SK-N-SH treated with all-trans-retinoic acid at 6 μM for 48 hours (cell line): ENCODE data around the gene DCLK1.

Source experiments
- ATAC-seq: fragments of 200-7000 bp; cut with Tn5 transposase; 3 replicates; pipeline ENCODE4 v1.9.1; 2020; ENCODE audit warnings: mild to moderate bottlenecking, moderate library complexity
- ARNTL ChIP-seq: fragments of 450-650 bp; formaldehyde crosslinking; IDR thresholded peaks from 2 replicates; pipeline ENCODE4 v1.5.0; 2020; ENCODE audit warnings: low read depth, mild to moderate bottlenecking, moderate library complexity, borderline replicate concordance
- BACH2 ChIP-seq: fragments of 250-450 bp; sonication (Bioruptor Pico); IDR thresholded peaks from 2 replicates; pipeline ENCODE4 v1.9.0; 2021; ENCODE audit warnings: mild to moderate bottlenecking, borderline replicate concordance
- CREB5 ChIP-seq: fragments of 250-450 bp; sonication (Bioruptor Pico); IDR thresholded peaks from 2 replicates; pipeline ENCODE4 v1.5.1; 2020; ENCODE audit warnings: low read depth, mild to moderate bottlenecking, moderate library complexity
- CSDC2 ChIP-seq: fragments of 250-450 bp; sonication (Bioruptor Pico); IDR thresholded peaks from 2 replicates; pipeline ENCODE4 v1.5.0; 2020; ENCODE audit warnings: mild to moderate bottlenecking, moderate library complexity
- CSRNP3 ChIP-seq: fragments of 250-450 bp; sonication (Bioruptor Pico); IDR thresholded peaks from 2 replicates; pipeline ENCODE4 v1.5.1; 2021; ENCODE audit warnings: mild to moderate bottlenecking, moderate library complexity
- ESRRG ChIP-seq: fragments of 250-450 bp; sonication (Bioruptor Pico); IDR thresholded peaks from 2 replicates; pipeline ENCODE4 v1.6.1; 2021; ENCODE audit warnings: mild to moderate bottlenecking
- GLIS3 ChIP-seq: fragments of 250-450 bp; sonication (Bioruptor Pico); IDR thresholded peaks from 2 replicates; pipeline ENCODE4 v1.5.0; 2020; ENCODE audit warnings: mild to moderate bottlenecking, moderate library complexity
- ISL1 ChIP-seq: fragments of 250-450 bp; sonication (Bioruptor Pico); IDR thresholded peaks from 2 replicates; pipeline ENCODE4 v2.1.2; 2022; ENCODE audit warnings: mild to moderate bottlenecking, moderate library complexity
- OSR1 ChIP-seq: fragments of 250-450 bp; sonication (Bioruptor Pico); IDR thresholded peaks from 2 replicates; pipeline ENCODE4 v1.8.0; 2022; ENCODE audit warnings: moderate library complexity, mild to moderate bottlenecking, inconsistent platforms
- PATZ1 ChIP-seq: fragments of 250-450 bp; sonication (Bioruptor Pico); IDR thresholded peaks from 2 replicates; pipeline ENCODE4 v1.8.0; 2020; ENCODE audit warnings: mild to moderate bottlenecking, moderate library complexity, borderline replicate concordance
- PPARA ChIP-seq: fragments of 250-450 bp; sonication (Bioruptor Pico); IDR thresholded peaks from 2 replicates; pipeline ENCODE4 v1.5.0; 2020; ENCODE audit warnings: mild to moderate bottlenecking, borderline replicate concordance
- RARB ChIP-seq: fragments of 250-450 bp; sonication (Bioruptor Pico); IDR thresholded peaks from 2 replicates; pipeline ENCODE4 v1.8.0; 2021; ENCODE audit warnings: mild to moderate bottlenecking, moderate library complexity
- SNAI2 ChIP-seq: fragments of 250-450 bp; sonication (Bioruptor Pico); IDR thresholded peaks from 2 replicates; pipeline ENCODE4 v1.5.0; 2020; ENCODE audit warnings: mild to moderate bottlenecking, moderate library complexity
- TOX ChIP-seq: fragments of 250-450 bp; sonication (Bioruptor Pico); IDR thresholded peaks from 2 replicates; pipeline ENCODE4 v1.8.0; 2021; ENCODE audit warnings: mild to moderate bottlenecking, moderate library complexity, borderline replicate concordance
- TSHZ2 ChIP-seq: fragments of 250-450 bp; sonication (Bioruptor Pico); IDR thresholded peaks from 2 replicates; pipeline ENCODE4 v1.5.0; 2020; ENCODE audit warnings: mild to moderate bottlenecking, moderate library complexity
- ZC3H10 ChIP-seq: fragments of 250-450 bp; sonication (Bioruptor Pico); IDR thresholded peaks from 2 replicates; pipeline ENCODE4 v1.5.1; 2021; ENCODE audit warnings: mild to moderate bottlenecking, moderate library complexity
- ZFP3 ChIP-seq: fragments of 250-450 bp; sonication (Bioruptor Pico); IDR thresholded peaks from 2 replicates; pipeline ENCODE4 v1.5.0; 2020; ENCODE audit warnings: mild to moderate bottlenecking, moderate library complexity
- ZFP30 ChIP-seq: fragments of 450-650 bp; formaldehyde crosslinking; IDR thresholded peaks from 2 replicates; pipeline ENCODE4 v1.5.0; 2022; ENCODE audit warnings: mild to moderate bottlenecking, moderate library complexity
- ZNF565 ChIP-seq: fragments of 450-650 bp; formaldehyde crosslinking; conservative IDR thresholded peaks from 2 replicates; pipeline ENCODE4 v1.5.0; 2020; ENCODE audit warnings: low read depth, mild to moderate bottlenecking, moderate library complexity
- ZNF70 ChIP-seq: fragments of 450-650 bp; formaldehyde crosslinking; IDR thresholded peaks from 2 replicates; pipeline ENCODE4 v1.5.0; 2020; ENCODE audit warnings: mild to moderate bottlenecking, moderate library complexity
- ZNF8 ChIP-seq: fragments of 450-650 bp; formaldehyde crosslinking; IDR thresholded peaks from 2 replicates; pipeline ENCODE4 v1.5.0; 2020; ENCODE audit warnings: mild to moderate bottlenecking, moderate library complexity
- TF ChIP-seq, protein P1 (sequence below): fragments of 250-450 bp; sonication (Bioruptor Pico); IDR thresholded peaks from 2 replicates; pipeline ENCODE4 v1.8.0; 2021; ENCODE audit warnings: low read depth, mild to moderate bottlenecking, moderate library complexity, borderline replicate concordance

The DCLK1 gene

DNA sequence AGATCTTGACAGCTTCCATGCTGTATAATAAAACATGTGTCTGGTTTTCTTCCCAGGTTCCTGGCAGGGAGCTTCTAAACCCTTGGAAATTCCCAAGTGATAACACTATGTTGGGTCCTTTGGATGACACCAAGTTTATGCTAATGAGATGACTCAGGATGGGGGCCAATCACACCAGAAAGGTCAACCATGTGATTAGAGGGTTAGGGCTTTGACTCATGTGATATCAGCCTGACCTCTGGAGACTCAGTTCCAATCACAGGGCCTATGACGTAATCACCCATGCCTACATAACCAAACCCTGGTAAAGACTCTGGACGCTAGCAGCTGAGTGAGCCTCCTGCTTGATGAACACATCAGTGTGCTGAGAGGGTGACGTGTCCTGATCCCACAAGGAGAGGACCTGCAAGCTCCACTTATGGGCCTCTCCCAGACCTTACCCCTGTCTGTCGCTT lies 203.6 kb downstream of the DCLK1 start:
- TF ChIP-seq ZFP30 (CRISPR knock-in tag) (no peak), ZNF565 (CRISPR knock-in tag) (no peak), SNAI2 (no peak), ZNF70 (no peak), ARNTL (CRISPR knock-in tag) (no peak), BACH2 (no peak), TSHZ2 (CRISPR knock-in tag) (no peak), OSR1 (CRISPR knock-in tag) (no peak), GLIS3 (CRISPR knock-in tag) (no peak), ZNF8 (CRISPR knock-in tag) (no peak), CREB5 (CRISPR knock-in tag) (0 out of 2 replicates have a peak, but pooled peaks have one; percentile 36), RARB (no peak), ISL1 (CRISPR knock-in tag) (0 out of 2 replicates have a peak, but pooled peaks have one; percentile 34), ZFP3 (CRISPR knock-in tag) (no peak)
- TF ChIP-seq, protein P1, sequence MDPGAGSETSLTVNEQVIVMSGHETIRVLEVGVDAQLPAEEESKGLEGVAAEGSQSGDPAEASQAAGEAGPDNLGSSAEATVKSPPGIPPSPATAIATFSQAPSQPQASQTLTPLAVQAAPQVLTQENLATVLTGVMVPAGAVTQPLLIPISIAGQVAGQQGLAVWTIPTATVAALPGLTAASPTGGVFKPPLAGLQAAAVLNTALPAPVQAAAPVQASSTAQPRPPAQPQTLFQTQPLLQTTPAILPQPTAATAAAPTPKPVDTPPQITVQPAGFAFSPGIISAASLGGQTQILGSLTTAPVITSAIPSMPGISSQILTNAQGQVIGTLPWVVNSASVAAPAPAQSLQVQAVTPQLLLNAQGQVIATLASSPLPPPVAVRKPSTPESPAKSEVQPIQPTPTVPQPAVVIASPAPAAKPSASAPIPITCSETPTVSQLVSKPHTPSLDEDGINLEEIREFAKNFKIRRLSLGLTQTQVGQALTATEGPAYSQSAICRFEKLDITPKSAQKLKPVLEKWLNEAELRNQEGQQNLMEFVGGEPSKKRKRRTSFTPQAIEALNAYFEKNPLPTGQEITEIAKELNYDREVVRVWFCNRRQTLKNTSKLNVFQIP = no peak
- ATAC-seq = peak; percentile 32

DNA sequence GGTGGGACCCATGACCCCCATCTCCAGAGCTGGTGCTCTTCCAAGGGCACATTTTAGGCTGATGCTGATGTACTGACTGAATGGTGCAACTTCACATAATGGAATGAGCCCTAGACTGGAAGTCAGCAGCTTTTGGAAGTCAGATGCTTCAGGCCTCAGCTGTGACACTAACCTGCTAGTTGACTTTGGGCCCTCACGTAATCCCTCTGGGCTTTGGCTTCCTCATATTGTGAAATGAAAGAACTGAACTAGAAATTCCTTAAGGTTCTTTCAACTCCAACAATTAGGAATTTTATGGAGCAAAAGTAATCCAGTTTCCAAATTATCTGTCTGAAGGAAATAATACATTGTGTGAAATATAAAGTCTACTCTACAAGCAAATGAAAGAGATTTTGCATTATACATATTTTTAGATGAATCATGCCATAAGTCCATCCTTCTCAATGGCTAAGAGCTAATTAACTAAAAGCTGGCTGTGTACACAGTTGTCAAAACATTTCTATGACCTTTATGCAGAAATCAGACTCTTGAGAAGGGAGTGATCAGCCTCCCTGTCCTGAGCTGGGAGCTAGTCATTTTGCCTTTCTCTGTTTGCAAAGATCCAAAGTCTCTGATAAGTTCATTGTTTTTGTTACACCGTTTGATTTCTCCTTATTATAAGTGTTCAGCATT lies 204.2 kb downstream of the DCLK1 start:
- no peak for TF ChIP-seq PPARA
- TF ChIP-seq GLIS3 (CRISPR knock-in tag) = no peak
- TF ChIP-seq TSHZ2 (CRISPR knock-in tag) = no peak
- no peak for TF ChIP-seq ISL1 (CRISPR knock-in tag)
- no peak for TF ChIP-seq BACH2
- TF ChIP-seq SNAI2 = no peak
- TF ChIP-seq TOX (CRISPR knock-in tag) = no peak
- TF ChIP-seq PATZ1 (CRISPR knock-in tag) = no peak
- no peak for TF ChIP-seq OSR1 (CRISPR knock-in tag)
- no peak for TF ChIP-seq ESRRG
- peak; percentile 12; the same call in 2 of the 3 replicates for ATAC-seq

DNA sequence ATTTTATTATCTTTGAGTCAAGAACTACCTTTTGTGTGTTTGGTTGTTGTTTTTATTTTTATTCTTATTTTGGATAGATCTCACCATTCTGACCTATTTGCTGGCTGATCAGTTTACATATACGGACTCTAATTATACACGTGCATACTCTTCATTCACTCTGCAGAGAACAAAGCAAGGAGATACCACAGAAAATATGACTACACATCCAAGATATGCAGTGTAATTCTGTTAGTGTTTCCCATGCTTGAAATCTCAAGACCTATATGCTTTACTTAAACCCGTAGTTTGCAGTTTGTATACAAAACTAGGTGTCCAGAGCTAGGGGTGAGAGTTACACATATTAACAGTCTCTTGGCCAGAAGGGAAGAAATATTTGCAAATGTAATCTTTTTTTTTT lies 205.5 kb downstream of the DCLK1 start:
- ATAC-seq = no peak
- TF ChIP-seq PPARA = no peak
- no peak for TF ChIP-seq ARNTL (CRISPR knock-in tag)
- TF ChIP-seq ZFP3 (CRISPR knock-in tag) = no peak
- no peak for TF ChIP-seq RARB
- TF ChIP-seq GLIS3 (CRISPR knock-in tag) = no peak
- no peak for TF ChIP-seq CSDC2
- TF ChIP-seq CSRNP3 (CRISPR knock-in tag) = no peak
- TF ChIP-seq TOX (CRISPR knock-in tag) = no peak
- no peak for TF ChIP-seq ZC3H10 (CRISPR knock-in tag)
- TF ChIP-seq, protein P1 = no peak
- no peak for TF ChIP-seq ISL1 (CRISPR knock-in tag)
- TF ChIP-seq OSR1 (CRISPR knock-in tag) = no peak
- no peak for TF ChIP-seq ZNF8 (CRISPR knock-in tag)
